Coronary artery (tissue), 2 donors: ENCODE measurements around the gene GNAI2.
"Not testable (repeated sequence)": the region's sequence is repeated elsewhere in the genome, so short reads cannot be mapped to it uniquely, and the experiment has no call there.

Source experiments
- DNase-seq: peaks from one replicate; pipeline ENCODE4 v3.0.0-alpha.2; 2017; ENCODE audit warnings: low spot score
- H3K27ac ChIP-seq, 2 donors: fragments of 200-600 bp; sonication (generic); one replicate each; pipeline ENCODE4 v1.5.1; 2016 to 2019
- H3K4me3 ChIP-seq: fragments of 200-600 bp; sonication (generic); 2 replicates; pipeline ENCODE4 v1.5.1; 2016; ENCODE audit warnings: mild to moderate bottlenecking, moderate library complexity
- CTCF ChIP-seq: fragments of 200-600 bp; sonication (generic); IDR thresholded peaks from one replicate; pipeline ENCODE4 v1.5.1; 2019; ENCODE audit warnings: antibody characterized with exemption

GNAI2 gene

DNA sequence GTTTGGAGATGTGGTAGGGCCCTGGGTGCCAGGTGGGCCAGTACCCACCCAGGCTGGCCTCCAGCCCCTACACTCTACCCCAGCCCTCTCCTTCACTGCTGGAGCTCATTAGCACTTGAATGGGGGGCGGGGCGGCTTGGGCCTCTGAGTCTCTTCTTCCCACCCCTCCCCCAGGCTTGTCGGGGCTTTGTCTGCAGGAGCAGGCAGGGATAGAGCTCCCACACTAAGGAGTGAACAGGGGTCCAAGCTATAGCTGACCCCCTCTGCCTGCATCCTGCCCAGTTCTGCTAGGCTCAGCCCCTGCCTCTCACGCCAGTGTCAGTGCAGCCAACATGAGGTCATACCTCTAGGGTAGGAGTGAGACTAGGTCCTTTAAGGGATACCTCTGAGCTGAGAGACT is 5.2 kb downstream of the GNAI2 start:
- peak overlapping the region; percentile 61 to 87 for H3K27ac ChIP-seq
- no peak for TF ChIP-seq CTCF
- H3K4me3 ChIP-seq: peak overlapping the region; percentile 51
- DNase-seq: no peak

DNA sequence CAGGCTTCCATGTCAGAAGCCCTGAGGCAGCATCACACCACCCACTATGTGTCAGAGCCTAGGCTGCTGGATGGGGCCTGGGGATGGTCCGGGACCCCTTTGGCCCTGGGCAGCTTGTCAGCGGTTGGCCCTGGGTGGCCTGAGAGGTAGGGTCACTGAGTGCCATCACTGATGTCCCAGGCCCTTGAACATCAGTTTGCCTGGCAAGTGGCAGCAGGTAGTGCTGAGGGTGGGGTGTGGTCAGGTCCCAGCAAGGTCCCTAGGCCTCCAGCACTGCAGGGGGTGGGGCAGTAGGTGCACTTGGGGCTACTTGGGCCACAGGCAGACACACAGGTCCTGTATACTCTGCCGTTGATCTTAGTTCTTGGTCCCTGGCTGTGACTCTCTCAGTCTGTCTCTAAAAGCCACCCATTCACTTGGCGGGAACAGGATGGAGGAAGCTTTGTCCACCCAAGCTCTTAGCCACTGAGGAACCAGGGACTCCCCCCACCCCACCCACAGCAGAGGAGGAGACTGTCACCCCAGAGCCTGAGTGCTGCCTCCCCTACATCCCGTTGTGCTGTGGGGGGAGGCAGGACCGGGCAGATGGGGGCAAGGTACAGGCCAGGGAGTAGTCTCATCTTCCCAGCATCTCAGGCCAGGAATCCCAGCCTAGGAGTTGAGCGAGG is 5.8 kb downstream of the GNAI2 start:
- peak overlapping the region; percentile 61 to 87 for H3K27ac ChIP-seq
- peak overlapping the region; percentile 51 for H3K4me3 ChIP-seq
- no peak for DNase-seq
- TF ChIP-seq CTCF: no peak

GRCh38 chr3:50242381-50242770 is 6.4 kb downstream of the GNAI2 start:
- Histone ChIP-seq H3K4me3 (peak overlapping the region; percentile 51), H3K27ac (peak overlapping the region; percentile 61 to 87)
- TF ChIP-seq CTCF: no peak
- no peak for DNase-seq

GRCh38 chr3:50242851-50243542 is 7.0 kb downstream of the GNAI2 start:
- Histone ChIP-seq H3K27ac (peak overlapping the region; percentile 61 to 87), H3K4me3 (peak overlapping the region; percentile 51)
- TF ChIP-seq CTCF: no peak
- no peak for DNase-seq

- DNase-seq: no peak
- Histone ChIP-seq H3K27ac (peak overlapping the region; percentile 61 to 87), H3K4me3 (peak overlapping the region; percentile 51)
- TF ChIP-seq CTCF: no peak
These were observed 7.5 kb downstream of the GNAI2 start for GRCh38 chr3:50243543-50243895.

DNA sequence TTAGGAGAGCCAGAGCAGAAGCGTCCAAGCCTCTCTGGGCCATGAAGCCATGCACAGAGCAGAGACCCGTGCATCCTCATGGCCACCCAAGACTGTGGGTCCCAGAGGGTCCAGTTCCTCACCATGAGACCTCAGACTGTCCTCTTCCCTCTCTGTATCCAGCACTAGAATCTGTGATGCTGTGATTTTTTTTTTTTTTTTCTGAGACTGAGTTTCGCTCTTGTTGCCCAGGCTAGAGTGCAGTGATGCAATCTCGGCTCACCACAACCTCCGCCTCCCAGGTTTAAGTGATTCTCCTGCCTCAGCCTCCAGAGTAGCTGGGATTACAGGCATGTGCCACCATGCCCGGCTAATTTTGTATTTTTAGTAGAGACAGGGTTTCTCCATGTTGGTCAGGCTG is 8.8 kb downstream of the GNAI2 start:
- peak overlapping the region in 1 of 2 donors; percentile 91 for H3K27ac ChIP-seq
- not testable (repeated sequence) for DNase-seq
- H3K4me3 ChIP-seq: peak overlapping the region; percentile 72

DNA sequence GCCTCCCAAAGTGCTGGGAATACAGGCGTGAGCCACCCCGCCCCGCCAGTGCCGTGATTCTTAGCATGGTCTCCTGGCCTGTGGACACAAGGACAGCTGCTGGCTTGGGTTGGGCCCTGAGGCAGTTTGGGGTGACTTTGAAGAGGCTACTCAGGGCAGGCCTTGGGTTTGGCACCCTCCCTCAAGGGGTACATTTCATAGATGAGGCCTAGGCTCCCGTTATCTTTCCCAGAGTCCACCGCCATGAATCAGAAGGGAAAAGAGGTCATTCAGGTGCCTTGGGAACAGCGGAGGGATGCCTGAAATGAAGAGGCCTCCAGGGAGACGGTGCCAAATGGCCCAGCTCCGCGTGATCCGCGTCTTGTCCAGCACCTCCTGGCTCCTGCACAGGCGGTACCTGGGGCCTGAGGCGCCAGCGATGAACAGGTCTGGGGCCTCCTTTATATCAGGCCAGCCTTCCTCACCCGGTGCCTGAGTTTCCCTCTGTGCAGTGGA is 9.3 kb downstream of the GNAI2 start:
- DNase-seq: no peak
- Histone ChIP-seq H3K27ac (peak overlapping the region; percentile 40 to 91), H3K4me3 (peak overlapping the region; percentile 72)
- TF ChIP-seq CTCF: no peak
